K562 (cell line): ENCODE results near the gene ZNF48. TPM values are rescaled to one million over a fixed set of nuclear protein-coding genes. Genes with fewer than 3 reads are reported as not detected.

Source experiments
- BCOR ChIP-seq: fragments of 450-650 bp; IDR thresholded peaks from 2 replicates; pipeline ENCODE4 v1.6.1; 2016
- BRD4 ChIP-seq: fragments of 200-600 bp; sonication (generic); IDR thresholded peaks from 2 replicates; pipeline ENCODE4 v1.6.1; 2017; ENCODE audit warnings: inconsistent platforms
- BRF1 ChIP-seq: IDR thresholded peaks from 3 replicates; pipeline ENCODE4 v1.6.1; 2011; ENCODE audit warnings: borderline replicate concordance, mild to moderate bottlenecking; ENCODE audit not compliant: insufficient read length; ENCODE audit errors: extremely low read depth
- CREM ChIP-seq: IDR thresholded peaks from 2 replicates; pipeline ENCODE4 v1.6.1; 2014; ENCODE audit warnings: antibody characterized with exemption, low read depth
- CXXC5 ChIP-seq: fragments of 250-450 bp; sonication (Bioruptor Pico); IDR thresholded peaks from 2 replicates; pipeline ENCODE4 v1.8.0; 2022; ENCODE audit warnings: inconsistent platforms, mild to moderate bottlenecking, moderate library complexity
- ELF4 ChIP-seq: fragments of 450-650 bp; formaldehyde crosslinking; IDR thresholded peaks from 2 replicates; pipeline ENCODE4 v1.4.0; 2022; ENCODE audit warnings: missing genetic modification characterization
- FOSL1 ChIP-seq: fragments of 200-800 bp; sonication (Bioruptor generic); conservative IDR thresholded peaks from 2 replicates; pipeline ENCODE4 v1.6.1; 2016; ENCODE audit warnings: missing genetic modification characterization, missing compliant biosample characterization
- FOXJ3 ChIP-seq: sonication (generic); formaldehyde crosslinking; IDR thresholded peaks from 2 replicates; pipeline ENCODE4 v1.4.0; 2020; ENCODE audit warnings: mild to moderate bottlenecking, missing genetic modification reagents
- FOXK2 ChIP-seq, 2 experiments: fragments of 450-650 bp; IDR thresholded peaks in 1 of 2; conservative IDR thresholded peaks in 1 of 2; 2 replicates each; pipeline ENCODE4 v1.6.1; 2016; ENCODE audit warnings: low read depth in 2 of 2, mild to moderate bottlenecking in 1 of 2
- GABPB2 ChIP-seq: fragments of 250-450 bp; sonication (Bioruptor Pico); conservative IDR thresholded peaks from 2 replicates; pipeline ENCODE4 v1.5.1; 2021; ENCODE audit warnings: mild to moderate bottlenecking
- HNRNPLL ChIP-seq: fragments of 200-400 bp; formaldehyde crosslinking; IDR thresholded peaks from 2 replicates; pipeline ENCODE4 v1.6.1; 2017; ENCODE audit warnings: low read length, low read depth, mild to moderate bottlenecking; ENCODE audit not compliant: poor library complexity, severe bottlenecking
- LCOR ChIP-seq: sonication (generic); formaldehyde crosslinking; IDR thresholded peaks from 2 replicates; pipeline ENCODE4 v1.8.0; 2022; ENCODE audit warnings: mild to moderate bottlenecking, missing genetic modification reagents
- NCOA1 ChIP-seq: fragments of 450-650 bp; IDR thresholded peaks from 2 replicates; pipeline ENCODE4 v1.6.1; 2016; ENCODE audit warnings: low read depth
- NCOA4 ChIP-seq: fragments of 450-650 bp; IDR thresholded peaks from 2 replicates; pipeline ENCODE4 v1.6.1; 2018; ENCODE audit warnings: mild to moderate bottlenecking; ENCODE audit not compliant: partially characterized antibody
- SMAD2 ChIP-seq: fragments of 150-350 bp; IDR thresholded peaks from 2 replicates; pipeline ENCODE4 v1.6.1; 2014; ENCODE audit warnings: low read depth, mild to moderate bottlenecking, low read length
- SMARCE1 ChIP-seq: fragments of 450-650 bp; IDR thresholded peaks from 2 replicates; pipeline ENCODE4 v1.7.1; 2016; ENCODE audit warnings: mild to moderate bottlenecking
- SOX6 ChIP-seq: fragments of 450-650 bp; IDR thresholded peaks from 2 replicates; pipeline ENCODE4 v1.6.1; 2014; ENCODE audit warnings: mild to moderate bottlenecking
- TAF1 ChIP-seq: IDR thresholded peaks from 2 replicates; pipeline ENCODE4 v1.6.1; 2011; ENCODE audit warnings: mild to moderate bottlenecking, low read length, moderate library complexity; ENCODE audit not compliant: insufficient read depth, control insufficient read depth, severe bottlenecking; ENCODE audit errors: extremely low read depth
- TAF9B ChIP-seq: fragments of 450-650 bp; IDR thresholded peaks from 2 replicates; pipeline ENCODE4 v1.6.1; 2018; ENCODE audit warnings: mild to moderate bottlenecking; ENCODE audit not compliant: partially characterized antibody
- TBP ChIP-seq: optimal IDR thresholded peaks from 2 replicates; pipeline ENCODE3; 2011; ENCODE audit warnings: low read depth, low read length, improper control_type of control experiment
- TCF15 ChIP-seq: fragments of 250-450 bp; sonication (Bioruptor Pico); IDR thresholded peaks from 2 replicates; pipeline ENCODE4 v1.8.0; 2022; ENCODE audit warnings: moderate library complexity, mild to moderate bottlenecking, inconsistent platforms
- TEAD2 ChIP-seq: fragments of 450-650 bp; IDR thresholded peaks from 2 replicates; pipeline ENCODE4 v1.6.1; 2016; ENCODE audit warnings: missing genetic modification characterization, control low read depth, missing compliant biosample characterization
- ZFP36 ChIP-seq: fragments of 150-350 bp; IDR thresholded peaks from 2 replicates; pipeline ENCODE4 v1.6.1; 2018; ENCODE audit warnings: low read length, low read depth; ENCODE audit not compliant: partially characterized antibody
- ZHX1 ChIP-seq: fragments of 150-350 bp; conservative IDR thresholded peaks from 2 replicates; pipeline ENCODE4 v1.6.1; 2014; ENCODE audit warnings: low read length
- ZNF174 ChIP-seq: fragments of 250-450 bp; sonication (Bioruptor Pico); IDR thresholded peaks from 2 replicates; pipeline ENCODE4 v1.4.0; 2020; ENCODE audit warnings: mild to moderate bottlenecking
- polyA plus RNA-seq, 8 experiments: library from polyadenylated mRNA; depleted of rRNA in 4 of 8; stranded (reverse) in 5 of 8; unstranded in 3 of 8; fragments of >200 nt; fragmentation: Nextera tagmentation in 2 of 8; fragmentation: Illumina TruSeq in 1 of 8; extraction: Ambion mirVana in 2 of 8; extraction: Trizol in 1 of 8; gene quantifications; 2 replicates each; pipeline versions ENCODE4 v1.2.1 to v1.2.3, GENCODE V29; 2011 to 2014; ENCODE audit warnings: inconsistent platforms in 1 of 8, missing spikeins in 1 of 8
- total RNA-seq, 7 experiments: library from RNA; depleted of rRNA in 6 of 7; stranded (reverse); fragments of >200 nt in 6 of 7; fragmentation: Illumina TruSeq in 2 of 7; extraction: Trizol in 2 of 7; gene quantifications; 2 replicates each; pipeline versions ENCODE4 v1.2.1 to v1.2.3, GENCODE V29; 2011 to 2021; ENCODE audit warnings: low replicate concordance in 1 of 7

The ZNF48 gene
- total and polyA plus RNA-seq, 9 of the 15 experiments (the other 6 are each of a cell fraction or from before 2014, with no cell fraction given), result 0.38 to 11.6 (median 4.7) TPM

- no peak for TF ChIP-seq ZNF174 (CRISPR knock-in tag)
- TF ChIP-seq BRF1, result no peak
- TF ChIP-seq CXXC5 (CRISPR knock-in tag), result no peak; the same call in none of the 2 replicates
- peak; percentile 39 for TF ChIP-seq TAF9B
- peak; percentile 49 for TF ChIP-seq HNRNPLL
- TF ChIP-seq TEAD2 (tag), result no peak
- TF ChIP-seq BCOR, result peak; percentile 32; the same call in 1 of the 2 replicates
- peak; percentile 51 for TF ChIP-seq TBP
- peak; percentile 48 for TF ChIP-seq TAF1
- TF ChIP-seq SMAD2, result no peak
- no peak for TF ChIP-seq GABPB2 (CRISPR knock-in tag)
- TF ChIP-seq BRD4, result peak; percentile 41; the same call in 1 of the 2 replicates
- 0 out of 2 replicates have a peak, but pooled peaks have one; percentile 64 for TF ChIP-seq SMARCE1
- no peak for TF ChIP-seq ZFP36
- no peak for TF ChIP-seq TCF15 (CRISPR knock-in tag)
- no peak for TF ChIP-seq FOXJ3 (CRISPR knock-in tag)
- peak in 1 of 2 experiments; percentile 20; a peak in 1 of 4 replicates for TF ChIP-seq FOXK2 (conservative IDR thresholded peaks at IDR 0.05 in 1 of 2, IDR thresholded peaks at IDR 0.05 in 1 of 2; ENCODE audit: low read depth in 2 of 2)
- TF ChIP-seq FOSL1 (tag), result 0 out of 2 replicates have a peak, but pooled peaks have one; percentile 25
- peak; percentile 53; the same call in 1 of the 2 replicates for TF ChIP-seq ELF4 (CRISPR knock-in tag)
- TF ChIP-seq NCOA1, result no peak
- no peak for TF ChIP-seq ZHX1
- TF ChIP-seq CREM, result peak; percentile 66
- TF ChIP-seq LCOR (CRISPR knock-in tag), result 0 out of 2 replicates have a peak, but pooled peaks have one; percentile 23
- no peak for TF ChIP-seq NCOA4
- TF ChIP-seq SOX6, result 0 out of 2 replicates have a peak, but pooled peaks have one; percentile 9
Measured at GRCh38 chr16:30394592-30395154, 547 bp upstream of the ZNF48 start (continued).
